C4-2B (cell line): Measurements from ENCODE around the gene LMAN2.

Experiments used
- ZFX ChIP-seq: fragments of 450-650 bp; IDR thresholded peaks from 2 replicates; pipeline ENCODE4 v1.6.1; 2017
- TF ChIP-seq, protein P1 (sequence below): fragments of 450-650 bp; conservative IDR thresholded peaks from 2 replicates; pipeline ENCODE4 v1.5.1; 2017; ENCODE audit warnings: mild to moderate bottlenecking

DNA sequence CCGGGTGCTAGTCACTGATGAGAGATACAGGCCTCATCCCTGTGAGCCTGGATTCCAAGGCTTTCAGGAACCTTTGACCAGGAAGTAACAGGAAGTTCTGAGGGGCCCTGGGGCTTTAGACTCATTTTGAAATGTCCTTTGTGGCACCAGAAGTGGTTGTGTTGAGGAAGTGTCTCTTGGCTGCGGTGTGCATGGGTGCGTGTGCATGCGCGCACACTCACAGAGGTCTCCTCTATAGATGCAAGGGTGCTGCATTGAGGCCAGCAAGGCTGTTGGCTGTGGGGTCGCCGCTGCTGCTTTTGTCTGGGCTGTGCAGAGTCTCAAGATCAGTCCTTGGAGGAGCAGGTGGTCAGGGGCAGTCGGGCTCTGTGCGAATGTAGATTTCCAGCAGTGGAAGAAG is 55.5 kb downstream of the LMAN2 start:
- TF ChIP-seq, protein P1, sequence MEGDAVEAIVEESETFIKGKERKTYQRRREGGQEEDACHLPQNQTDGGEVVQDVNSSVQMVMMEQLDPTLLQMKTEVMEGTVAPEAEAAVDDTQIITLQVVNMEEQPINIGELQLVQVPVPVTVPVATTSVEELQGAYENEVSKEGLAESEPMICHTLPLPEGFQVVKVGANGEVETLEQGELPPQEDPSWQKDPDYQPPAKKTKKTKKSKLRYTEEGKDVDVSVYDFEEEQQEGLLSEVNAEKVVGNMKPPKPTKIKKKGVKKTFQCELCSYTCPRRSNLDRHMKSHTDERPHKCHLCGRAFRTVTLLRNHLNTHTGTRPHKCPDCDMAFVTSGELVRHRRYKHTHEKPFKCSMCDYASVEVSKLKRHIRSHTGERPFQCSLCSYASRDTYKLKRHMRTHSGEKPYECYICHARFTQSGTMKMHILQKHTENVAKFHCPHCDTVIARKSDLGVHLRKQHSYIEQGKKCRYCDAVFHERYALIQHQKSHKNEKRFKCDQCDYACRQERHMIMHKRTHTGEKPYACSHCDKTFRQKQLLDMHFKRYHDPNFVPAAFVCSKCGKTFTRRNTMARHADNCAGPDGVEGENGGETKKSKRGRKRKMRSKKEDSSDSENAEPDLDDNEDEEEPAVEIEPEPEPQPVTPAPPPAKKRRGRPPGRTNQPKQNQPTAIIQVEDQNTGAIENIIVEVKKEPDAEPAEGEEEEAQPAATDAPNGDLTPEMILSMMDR = no peak
- TF ChIP-seq ZFX = no peak
